H1 (cell line): Measurements from ENCODE around the gene OR2V1. TPM values are rescaled to one million over a fixed set of nuclear protein-coding genes. Genes with fewer than 3 reads are reported as not detected.

Source experiments
- CHD7 ChIP-seq: fragments of 300-600 bp; sonication (generic); IDR thresholded peaks from 2 replicates; pipeline ENCODE4 v1.7.1; 2012; ENCODE audit warnings: low read length, moderate library complexity, mild to moderate bottlenecking, inconsistent platforms; ENCODE audit not compliant: insufficient replicate concordance
- CTCF ChIP-seq, 3 experiments: IDR thresholded peaks; 1 replicate in 2 of 3; 2 replicates in 1 of 3; pipeline versions ENCODE4 v1.5.1 to v1.6.1; 2011; ENCODE audit warnings: low read length in 3 of 3, mild to moderate bottlenecking in 3 of 3, inconsistent platforms in 2 of 3, low read depth in 1 of 3, moderate library complexity in 1 of 3; ENCODE audit not compliant: insufficient read depth in 1 of 3; ENCODE audit errors: control extremely low read depth in 1 of 3
- E2F6 ChIP-seq: IDR thresholded peaks from 2 replicates; pipeline ENCODE4 v1.6.1; 2012; ENCODE audit warnings: inconsistent platforms
- NRF1 ChIP-seq: IDR thresholded peaks from 2 replicates; pipeline ENCODE4 v1.6.1; 2011; ENCODE audit warnings: mild to moderate bottlenecking, low read depth, low read length, improper control_type of control experiment
- POLR2A ChIP-seq, 2 experiments: IDR thresholded peaks; 1 replicate in 1 of 2; 2 replicates in 1 of 2; pipeline ENCODE4 v1.6.1; 2011; ENCODE audit warnings: low read depth in 2 of 2, low read length in 2 of 2, mild to moderate bottlenecking in 2 of 2; ENCODE audit errors: control extremely low read depth in 1 of 2
- polyA plus RNA-seq, 7 experiments: library from polyadenylated mRNA; depleted of rRNA in 3 of 7; stranded (reverse) in 5 of 7; unstranded in 2 of 7; fragments of >200 nt in 5 of 7; fragments of 200-250 nt in 2 of 7; gene quantifications; 1 replicate in 5 of 7; 2 replicates in 1 of 7; 4 replicates in 1 of 7; pipeline versions ENCODE4 v1.2.1 to v1.2.3, GENCODE V29; 2011 to 2013; ENCODE audit warnings: missing spikeins in 2 of 7, mixed read lengths in 2 of 7
- total RNA-seq: library from RNA; stranded (reverse); fragmentation: NEBNext Ultra II Directional; extraction: Animal tissue kit (Norgen Biotek cat#: 25700); gene quantifications from 2 replicates; pipeline ENCODE4 v1.2.1, GENCODE V29; 2021

OR2V1 gene
- total and polyA plus RNA-seq, 2 of the 8 experiments (the other 6 are each of a cell fraction or from before 2014, with no cell fraction given) = not detected

GRCh38 chr5:181173420-181174342 is 42.7 kb upstream of the OR2V1 start (continued):
- peak in 2 of 3 experiments; percentile 2 to 17; a peak in 1 of 4 replicates for TF ChIP-seq CTCF (IDR thresholded peaks at IDR 0.05; ENCODE audit: control extremely low read depth in 1 of 3, insufficient read depth in 1 of 3, low read depth in 1 of 3, low read length in 3 of 3)
- TF ChIP-seq POLR2A (IDR thresholded peaks at IDR 0.05; ENCODE audit: control extremely low read depth in 1 of 2, low read depth in 2 of 2, low read length in 2 of 2) = no peak
- peak; percentile 48 for TF ChIP-seq CHD7
- TF ChIP-seq NRF1 = peak; percentile 7; the same call in 1 of the 2 replicates
- TF ChIP-seq E2F6 = no peak
